Measurements from ENCODE around the gene NXN.
"Not testable (repeated sequence)": the region's sequence is repeated elsewhere in the genome, so short reads cannot be mapped to it uniquely, and the experiment has no call there.

The NXN gene

GRCh38 chr17:862582-862981 is 117.0 kb downstream of the NXN start:
- DNase-seq (ENCODE audit: low read depth, low spot score), result no peak

GRCh38 chr17:861364-861763 is 118.2 kb downstream of the NXN start:
- no peak for DNase-seq (ENCODE audit: low read depth, low spot score)

- no peak for DNase-seq (ENCODE audit: low read depth, low spot score)
These were observed 118.8 kb downstream of the NXN start for GRCh38 chr17:860805-861204.

GRCh38 chr17:859824-860195 is 119.8 kb downstream of the NXN start:
- DNase-seq (ENCODE audit: low read depth, low spot score), result no peak

GRCh38 chr17:859061-859823 is 120.3 kb downstream of the NXN start:
- no peak for DNase-seq (ENCODE audit: low read depth, low spot score)

- no peak for DNase-seq (ENCODE audit: low read depth, low spot score)
These were observed 123.4 kb downstream of the NXN start for GRCh38 chr17:856149-856548.

- no peak for DNase-seq (ENCODE audit: low read depth, low spot score)
These were observed 124.0 kb downstream of the NXN start for GRCh38 chr17:855569-855968.

- not testable (repeated sequence) for DNase-seq (ENCODE audit: low read depth, low spot score)
These were observed 126.7 kb downstream of the NXN start for GRCh38 chr17:852850-853249.

GRCh38 chr17:852349-852748 is 127.2 kb downstream of the NXN start:
- no peak for DNase-seq (ENCODE audit: low read depth, low spot score)

GRCh38 chr17:851924-852323 is 127.7 kb downstream of the NXN start:
- no peak for DNase-seq (ENCODE audit: low read depth, low spot score)

- DNase-seq (ENCODE audit: low read depth, low spot score), result no peak
These were observed 128.5 kb downstream of the NXN start for GRCh38 chr17:850851-851763.

- DNase-seq (ENCODE audit: low read depth, low spot score), result no peak
These were observed 129.3 kb downstream of the NXN start for GRCh38 chr17:850086-850850.

GRCh38 chr17:848402-848801 is 131.2 kb downstream of the NXN start:
- no peak for DNase-seq (ENCODE audit: low read depth, low spot score)

GRCh38 chr17:846901-847843 is 132.4 kb downstream of the NXN start:
- DNase-seq (ENCODE audit: low read depth, low spot score), result no peak

- no peak for DNase-seq (ENCODE audit: low read depth, low spot score)
These were observed 138.3 kb downstream of the NXN start for GRCh38 chr17:841313-841712.

- DNase-seq (ENCODE audit: low read depth, low spot score), result no peak
These were observed 141.1 kb downstream of the NXN start for GRCh38 chr17:838486-838885.

- DNase-seq (ENCODE audit: low read depth, low spot score), result no peak
These were observed 143.4 kb downstream of the NXN start for GRCh38 chr17:836151-836550.

GRCh38 chr17:835721-836120 is 143.9 kb downstream of the NXN start:
- not testable (repeated sequence) for DNase-seq (ENCODE audit: low read depth, low spot score)

- peak; percentile 64 for DNase-seq (ENCODE audit: low read depth, low spot score)
These were observed 144.3 kb downstream of the NXN start for GRCh38 chr17:835263-835662.

GRCh38 chr17:834136-834535 is 145.4 kb downstream of the NXN start:
- no peak for DNase-seq (ENCODE audit: low read depth, low spot score)

- DNase-seq (ENCODE audit: low read depth, low spot score), result no peak
These were observed 148.6 kb downstream of the NXN start for GRCh38 chr17:830950-831349.
